ENCODE results near the gene SLC31A1.

- TF ChIP-seq, protein P1, sequence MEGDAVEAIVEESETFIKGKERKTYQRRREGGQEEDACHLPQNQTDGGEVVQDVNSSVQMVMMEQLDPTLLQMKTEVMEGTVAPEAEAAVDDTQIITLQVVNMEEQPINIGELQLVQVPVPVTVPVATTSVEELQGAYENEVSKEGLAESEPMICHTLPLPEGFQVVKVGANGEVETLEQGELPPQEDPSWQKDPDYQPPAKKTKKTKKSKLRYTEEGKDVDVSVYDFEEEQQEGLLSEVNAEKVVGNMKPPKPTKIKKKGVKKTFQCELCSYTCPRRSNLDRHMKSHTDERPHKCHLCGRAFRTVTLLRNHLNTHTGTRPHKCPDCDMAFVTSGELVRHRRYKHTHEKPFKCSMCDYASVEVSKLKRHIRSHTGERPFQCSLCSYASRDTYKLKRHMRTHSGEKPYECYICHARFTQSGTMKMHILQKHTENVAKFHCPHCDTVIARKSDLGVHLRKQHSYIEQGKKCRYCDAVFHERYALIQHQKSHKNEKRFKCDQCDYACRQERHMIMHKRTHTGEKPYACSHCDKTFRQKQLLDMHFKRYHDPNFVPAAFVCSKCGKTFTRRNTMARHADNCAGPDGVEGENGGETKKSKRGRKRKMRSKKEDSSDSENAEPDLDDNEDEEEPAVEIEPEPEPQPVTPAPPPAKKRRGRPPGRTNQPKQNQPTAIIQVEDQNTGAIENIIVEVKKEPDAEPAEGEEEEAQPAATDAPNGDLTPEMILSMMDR (IDR thresholded peaks at IDR 0.05): no peak
- TF ChIP-seq POLR2A (IDR thresholded peaks at IDR 0.05): no peak
Measured at GRCh38 chr9:113311961-113312360, 90.6 kb downstream of the SLC31A1 start.

Data from testis (tissue), 2 donors.